ENCODE measurements around the gene ROCK2. TPM values are rescaled to one million over a fixed set of nuclear protein-coding genes. Genes with fewer than 3 reads are reported as not detected.
A peak's percentile ranks its signal among the peaks of the same experiment; 100 is the strongest.

The ROCK2 gene
- total and polyA plus RNA-seq, 9 of the 15 experiments (the other 6 are each of a cell fraction or from before 2014, with no cell fraction given) = 4.9 to 30.6 (median 14.3) TPM

DNA sequence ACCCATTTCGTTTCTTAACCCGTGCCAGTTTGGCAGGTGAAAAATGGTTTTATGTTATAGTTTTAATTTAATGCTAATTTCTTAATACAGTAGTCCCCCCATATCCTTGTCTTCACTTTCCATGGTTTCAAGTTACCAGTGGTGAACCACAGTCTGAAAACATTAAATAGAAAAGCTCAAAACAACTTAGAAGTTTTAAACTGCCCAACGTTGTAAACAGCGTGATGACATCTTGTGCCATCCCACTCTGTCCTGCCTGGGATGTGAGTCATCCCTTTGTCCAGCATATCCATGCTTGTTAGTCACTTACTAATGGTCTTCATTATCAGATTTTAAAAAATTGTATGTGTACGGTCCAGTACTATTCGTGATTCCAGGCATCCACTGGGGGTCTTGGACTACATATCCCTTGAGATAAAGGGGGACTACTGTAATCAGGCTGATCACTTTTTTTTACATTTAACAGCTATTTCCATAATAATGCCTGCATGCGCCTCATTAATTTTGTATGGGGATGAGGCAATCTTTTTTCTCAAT is 157.3 kb downstream of the ROCK2 start (continued):
- TF ChIP-seq, protein P1, sequence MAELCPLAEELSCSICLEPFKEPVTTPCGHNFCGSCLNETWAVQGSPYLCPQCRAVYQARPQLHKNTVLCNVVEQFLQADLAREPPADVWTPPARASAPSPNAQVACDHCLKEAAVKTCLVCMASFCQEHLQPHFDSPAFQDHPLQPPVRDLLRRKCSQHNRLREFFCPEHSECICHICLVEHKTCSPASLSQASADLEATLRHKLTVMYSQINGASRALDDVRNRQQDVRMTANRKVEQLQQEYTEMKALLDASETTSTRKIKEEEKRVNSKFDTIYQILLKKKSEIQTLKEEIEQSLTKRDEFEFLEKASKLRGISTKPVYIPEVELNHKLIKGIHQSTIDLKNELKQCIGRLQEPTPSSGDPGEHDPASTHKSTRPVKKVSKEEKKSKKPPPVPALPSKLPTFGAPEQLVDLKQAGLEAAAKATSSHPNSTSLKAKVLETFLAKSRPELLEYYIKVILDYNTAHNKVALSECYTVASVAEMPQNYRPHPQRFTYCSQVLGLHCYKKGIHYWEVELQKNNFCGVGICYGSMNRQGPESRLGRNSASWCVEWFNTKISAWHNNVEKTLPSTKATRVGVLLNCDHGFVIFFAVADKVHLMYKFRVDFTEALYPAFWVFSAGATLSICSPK (IDR thresholded peaks at IDR 0.05; ENCODE audit: borderline replicate concordance) = no peak
- TF ChIP-seq HOXB6 (CRISPR knock-in tag; IDR thresholded peaks at IDR 0.05; ENCODE audit: borderline replicate concordance) (no peak), SMARCC2 (IDR thresholded peaks at IDR 0.05; ENCODE audit: low read depth) (peak; percentile 64), POLR2G (IDR thresholded peaks at IDR 0.05; ENCODE audit: low read depth, low read length) (no peak), THRB (CRISPR knock-in tag; conservative IDR thresholded peaks at IDR 0.05) (no peak), TCF7L2 (IDR thresholded peaks at IDR 0.05; ENCODE audit: low read depth, low read length) (no peak), MYC (IDR thresholded peaks at IDR 0.05; ENCODE audit: low read depth, low read length) (no peak), MYC (CRISPR knock-in tag; IDR thresholded peaks at IDR 0.05; ENCODE audit: borderline replicate concordance, low read depth) (no peak), ZNF431 (CRISPR knock-in tag; IDR thresholded peaks at IDR 0.05) (no peak), TEAD1 (CRISPR knock-in tag; IDR thresholded peaks at IDR 0.05) (0 out of 4 replicates have a peak, but pooled peaks of 1 of the 2 experiments have one; percentile 40), SMARCE1 (IDR thresholded peaks at IDR 0.05) (peak; percentile 77), ZKSCAN8 (CRISPR knock-in tag; IDR thresholded peaks at IDR 0.05) (no peak), CHCHD3 (CRISPR knock-in tag; IDR thresholded peaks at IDR 0.05) (no peak), NR2C1 (IDR thresholded peaks at IDR 0.05) (no peak), NR2C1 (tag; IDR thresholded peaks at IDR 0.05) (peak; percentile 17; the same call in 1 of the 2 replicates), ZNF311 (CRISPR knock-in tag; IDR thresholded peaks at IDR 0.05) (peak; percentile 63; the same call in 1 of the 2 replicates), MBD1 (CRISPR knock-in tag; IDR thresholded peaks at IDR 0.05) (no peak)
- TF ChIP-seq, protein P2, sequence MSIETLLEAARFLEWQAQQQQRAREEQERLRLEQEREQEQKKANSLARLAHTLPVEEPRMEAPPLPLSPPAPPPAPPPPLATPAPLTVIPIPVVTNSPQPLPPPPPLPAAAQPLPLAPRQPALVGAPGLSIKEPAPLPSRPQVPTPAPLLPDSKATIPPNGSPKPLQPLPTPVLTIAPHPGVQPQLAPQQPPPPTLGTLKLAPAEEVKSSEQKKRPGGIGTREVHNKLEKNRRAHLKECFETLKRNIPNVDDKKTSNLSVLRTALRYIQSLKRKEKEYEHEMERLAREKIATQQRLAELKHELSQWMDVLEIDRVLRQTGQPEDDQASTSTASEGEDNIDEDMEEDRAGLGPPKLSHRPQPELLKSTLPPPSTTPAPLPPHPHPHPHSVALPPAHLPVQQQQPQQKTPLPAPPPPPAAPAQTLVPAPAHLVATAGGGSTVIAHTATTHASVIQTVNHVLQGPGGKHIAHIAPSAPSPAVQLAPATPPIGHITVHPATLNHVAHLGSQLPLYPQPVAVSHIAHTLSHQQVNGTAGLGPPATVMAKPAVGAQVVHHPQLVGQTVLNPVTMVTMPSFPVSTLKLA (conservative IDR thresholded peaks at IDR 0.05) = 0 out of 4 replicates have a peak, but pooled peaks of 1 of the 2 experiments have one; percentile 22
- TF ChIP-seq, protein P3, sequence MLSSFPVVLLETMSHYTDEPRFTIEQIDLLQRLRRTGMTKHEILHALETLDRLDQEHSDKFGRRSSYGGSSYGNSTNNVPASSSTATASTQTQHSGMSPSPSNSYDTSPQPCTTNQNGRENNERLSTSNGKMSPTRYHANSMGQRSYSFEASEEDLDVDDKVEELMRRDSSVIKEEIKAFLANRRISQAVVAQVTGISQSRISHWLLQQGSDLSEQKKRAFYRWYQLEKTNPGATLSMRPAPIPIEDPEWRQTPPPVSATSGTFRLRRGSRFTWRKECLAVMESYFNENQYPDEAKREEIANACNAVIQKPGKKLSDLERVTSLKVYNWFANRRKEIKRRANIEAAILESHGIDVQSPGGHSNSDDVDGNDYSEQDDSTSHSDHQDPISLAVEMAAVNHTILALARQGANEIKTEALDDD (IDR thresholded peaks at IDR 0.05) = peak; percentile 78
- TF ChIP-seq, protein P4, sequence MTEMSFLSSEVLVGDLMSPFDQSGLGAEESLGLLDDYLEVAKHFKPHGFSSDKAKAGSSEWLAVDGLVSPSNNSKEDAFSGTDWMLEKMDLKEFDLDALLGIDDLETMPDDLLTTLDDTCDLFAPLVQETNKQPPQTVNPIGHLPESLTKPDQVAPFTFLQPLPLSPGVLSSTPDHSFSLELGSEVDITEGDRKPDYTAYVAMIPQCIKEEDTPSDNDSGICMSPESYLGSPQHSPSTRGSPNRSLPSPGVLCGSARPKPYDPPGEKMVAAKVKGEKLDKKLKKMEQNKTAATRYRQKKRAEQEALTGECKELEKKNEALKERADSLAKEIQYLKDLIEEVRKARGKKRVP (CRISPR knock-in tag; IDR thresholded peaks at IDR 0.05) = 0 out of 2 replicates have a peak, but pooled peaks have one; percentile 51
